Measurements from ENCODE around the gene ZDHHC1. TPM values are rescaled to one million over a fixed set of nuclear protein-coding genes. Genes with fewer than 3 reads are reported as not detected.
"Not testable (repeated sequence)": the region's sequence is repeated elsewhere in the genome, so short reads cannot be mapped to it uniquely, and the experiment has no call there.

ZDHHC1 gene
- total RNA-seq, 1 experiment from 2014 or later = 24.3 TPM

- no peak for DNase-seq (ENCODE audit: low spot score)
Measured at GRCh38 chr16:67394155-67395104, 21.8 kb downstream of the ZDHHC1 start.

- DNase-seq (ENCODE audit: low spot score) = no peak
Measured at GRCh38 chr16:67393788-67394154, 22.5 kb downstream of the ZDHHC1 start.

DNA sequence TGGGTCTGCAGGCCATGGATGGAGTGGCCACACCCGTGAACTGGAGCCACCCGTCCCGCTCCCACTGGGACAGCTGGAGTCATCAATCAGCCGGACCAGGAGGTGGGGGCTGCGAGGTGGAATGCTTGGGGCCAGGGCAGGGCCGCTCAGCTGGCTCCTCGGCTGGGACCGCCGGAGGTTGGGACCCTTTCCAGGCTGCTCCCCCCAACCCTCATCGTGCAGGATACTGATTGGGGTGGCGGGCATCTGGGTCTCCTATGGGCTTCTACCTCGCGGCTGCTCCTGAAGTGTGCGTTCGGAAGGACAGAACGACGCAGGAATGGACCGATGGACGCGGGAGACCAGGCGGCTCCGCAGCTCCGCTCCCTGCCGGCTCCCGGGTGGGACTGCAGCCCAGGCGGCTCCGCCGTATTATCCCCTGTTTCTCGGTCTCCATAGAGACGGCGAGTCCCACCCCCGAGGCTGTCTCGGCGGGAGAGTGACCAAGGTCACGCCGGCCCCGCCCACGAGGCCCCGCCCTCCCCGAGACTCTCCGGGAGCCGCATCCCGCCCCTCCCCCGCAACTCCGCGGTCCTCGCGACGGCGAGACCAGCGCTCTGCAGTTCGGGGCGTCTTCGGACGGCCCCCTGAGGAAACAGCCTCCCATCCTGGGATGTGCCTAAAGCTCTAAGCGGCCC lies 23.0 kb downstream of the ZDHHC1 start, which contains the start of gene TPPP3:
TPPP3 (minus strand) TSS at position 388 of the 677 bp plus-strand sequence. CDS start 2,387 bp downstream, outside the sequence.
- no peak for DNase-seq (ENCODE audit: low spot score)

GRCh38 chr16:67392301-67393059 lies 23.8 kb downstream of the ZDHHC1 start:
- no peak for DNase-seq (ENCODE audit: low spot score)

- no peak for DNase-seq (ENCODE audit: low spot score)
Measured at GRCh38 chr16:67391424-67392300, 24.6 kb downstream of the ZDHHC1 start.

DNA sequence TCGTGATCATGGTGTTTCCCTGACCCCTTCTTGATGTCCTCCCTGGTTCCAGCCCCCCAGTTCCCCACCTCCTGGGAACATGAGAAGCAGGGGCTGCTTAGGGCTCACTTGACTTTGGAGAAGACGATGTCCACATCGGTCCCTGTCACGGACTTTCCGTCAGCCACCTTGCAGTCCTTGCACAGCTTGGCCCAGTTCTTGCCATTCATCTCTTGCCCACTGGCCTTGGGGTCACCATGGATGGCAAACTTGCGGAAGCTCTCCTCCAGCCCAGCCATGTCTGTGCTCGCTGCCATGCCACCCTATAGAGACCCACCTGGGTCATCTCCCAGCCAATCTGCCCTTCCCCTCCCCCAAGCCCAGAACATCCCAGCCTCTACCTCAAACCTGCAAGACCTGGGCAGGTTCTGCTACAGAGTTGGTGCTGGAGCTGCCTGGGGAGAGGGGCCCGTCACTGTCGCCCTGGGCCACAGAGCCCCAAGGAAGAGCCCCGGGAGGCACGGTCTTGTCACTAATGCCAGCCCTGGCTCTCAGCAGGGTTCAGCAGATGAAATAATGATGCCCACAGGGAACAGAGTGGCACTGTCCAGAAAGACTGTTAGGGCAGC lies 25.4 kb downstream of the ZDHHC1 start:
- DNase-seq (ENCODE audit: low spot score) = no peak

GRCh38 chr16:67389911-67390815 lies 26.1 kb downstream of the ZDHHC1 start:
- no peak for DNase-seq (ENCODE audit: low spot score)

DNA sequence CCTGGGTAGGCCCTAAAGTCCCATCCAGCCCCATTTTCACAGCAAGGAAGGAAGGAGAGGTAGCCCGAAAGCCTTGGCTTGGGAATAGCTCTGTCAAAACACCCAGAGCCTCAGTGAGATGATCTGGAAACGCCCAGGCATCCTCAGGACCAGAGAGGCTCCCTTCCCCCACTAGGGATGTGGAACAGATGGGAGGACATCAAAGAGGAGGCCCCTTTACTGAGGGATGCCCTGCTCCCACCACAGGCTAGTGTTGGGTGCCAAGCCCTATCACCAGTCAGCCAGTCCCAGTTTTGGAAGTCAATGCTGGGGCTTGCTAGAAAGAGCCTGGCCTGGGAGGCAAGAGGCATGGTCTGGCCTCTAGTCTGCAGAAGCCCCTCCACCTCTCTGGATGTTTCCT lies 27.7 kb downstream of the ZDHHC1 start:
- no peak for DNase-seq (ENCODE audit: low spot score)

- no peak for DNase-seq (ENCODE audit: low spot score)
Measured at GRCh38 chr16:67388191-67388590, 28.1 kb downstream of the ZDHHC1 start.

- DNase-seq (ENCODE audit: low spot score) = no peak
Measured at GRCh38 chr16:67387479-67388079, 28.7 kb downstream of the ZDHHC1 start.

DNA sequence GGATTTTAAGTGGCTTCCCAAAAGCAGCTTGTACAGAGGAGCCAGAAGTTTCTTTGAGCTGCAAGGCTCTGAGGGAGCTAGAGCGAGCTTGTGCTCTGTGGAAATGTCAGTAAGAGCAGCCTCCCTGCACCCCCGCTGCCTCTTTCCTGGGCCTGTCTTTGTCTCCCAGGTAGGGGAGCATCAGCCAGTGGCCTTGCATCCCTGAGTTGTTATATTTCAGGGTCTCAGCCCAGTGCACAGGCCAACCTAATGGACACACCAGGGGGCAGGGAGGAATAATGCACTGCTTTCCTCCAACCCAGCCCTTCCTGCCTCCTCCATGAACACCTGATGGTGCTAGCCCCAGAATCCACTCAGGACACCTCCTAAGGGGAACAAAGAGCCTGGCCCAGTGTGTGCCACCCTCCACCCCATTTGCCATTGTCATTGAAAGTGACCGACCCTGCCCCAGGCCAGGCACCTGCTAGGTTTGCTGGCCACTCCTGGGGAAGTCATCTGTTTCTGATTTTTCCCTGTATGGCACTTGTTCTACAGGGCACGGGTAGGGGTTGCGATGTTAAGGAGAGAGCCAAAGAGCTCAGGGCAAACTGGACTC lies 29.3 kb downstream of the ZDHHC1 start:
- DNase-seq (ENCODE audit: low spot score) = no peak

DNA sequence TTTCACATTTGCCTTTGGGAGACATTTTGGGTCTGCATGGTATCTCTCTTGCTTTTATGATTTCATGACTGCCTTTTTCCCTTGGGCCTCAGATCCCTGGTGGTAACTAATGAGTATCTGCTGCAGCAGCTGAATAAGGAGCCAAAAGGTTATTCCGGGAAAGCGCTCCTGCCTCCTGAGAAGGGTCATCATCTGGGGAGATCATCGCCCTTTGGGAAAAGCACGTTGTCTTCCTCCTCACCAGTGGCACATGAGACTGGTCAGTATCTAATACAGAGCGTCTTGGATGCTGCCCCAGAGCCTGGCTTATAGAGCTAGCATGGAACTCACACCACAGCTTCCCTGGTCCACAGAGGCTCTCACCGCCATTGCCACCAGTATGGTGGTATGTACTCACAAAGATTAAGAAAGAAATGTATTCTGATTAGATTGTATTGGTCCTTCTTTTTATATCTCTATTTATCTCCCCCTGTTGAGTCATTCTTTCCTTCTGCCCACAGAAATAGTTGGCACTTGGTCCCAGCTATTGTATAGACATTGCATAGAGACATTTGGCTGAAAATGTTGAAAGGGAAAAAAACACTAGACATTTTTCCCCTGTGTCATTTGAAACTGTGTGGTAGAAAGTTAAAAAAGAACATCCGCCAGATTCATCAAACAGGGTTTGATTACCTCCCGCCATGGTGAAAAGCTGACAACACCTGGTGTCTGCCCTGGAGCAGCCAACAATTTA lies 31.3 kb downstream of the ZDHHC1 start:
- no peak for DNase-seq (ENCODE audit: low spot score)

DNA sequence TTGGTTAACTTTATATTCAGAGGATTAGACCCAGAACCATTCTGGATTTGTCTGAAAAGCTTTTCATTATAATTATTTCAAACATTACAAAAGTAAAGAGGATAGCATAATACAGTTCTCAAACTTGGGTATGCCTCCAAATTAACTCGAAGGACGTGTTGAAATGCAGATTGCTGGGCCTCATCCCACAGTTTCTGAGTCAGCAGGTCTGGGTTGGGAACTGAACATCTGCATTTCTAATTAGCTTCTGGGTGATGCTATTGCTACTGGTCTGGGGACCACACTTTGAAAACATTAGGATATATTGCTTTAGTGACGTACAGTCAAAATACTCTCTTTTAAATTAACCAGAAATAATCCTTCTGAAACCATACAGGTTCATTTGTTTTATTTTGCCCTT lies 33.0 kb downstream of the ZDHHC1 start:
- DNase-seq (ENCODE audit: low spot score) = no peak

GRCh38 chr16:67378642-67379041 lies 37.6 kb downstream of the ZDHHC1 start:
- DNase-seq (ENCODE audit: low spot score) = no peak

DNA sequence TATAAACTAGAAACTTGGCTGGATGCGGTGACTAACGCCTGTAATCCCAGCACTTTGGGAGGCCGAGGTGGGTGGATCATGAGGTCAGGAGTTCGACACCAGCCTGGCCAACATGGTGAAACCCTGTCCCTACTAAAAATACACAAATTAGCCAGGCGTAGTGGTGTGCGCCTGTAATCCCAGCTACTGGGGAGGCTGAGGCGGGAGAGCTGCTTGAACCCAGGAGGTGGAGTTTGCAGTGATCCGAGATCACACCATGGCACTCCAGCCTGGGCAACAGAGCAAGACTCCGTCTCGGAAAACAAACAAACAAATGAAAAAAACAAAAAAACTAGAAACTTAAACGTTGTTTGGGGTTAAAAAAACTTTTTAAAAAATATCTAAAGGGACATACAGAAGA lies 40.3 kb downstream of the ZDHHC1 start:
- not testable (repeated sequence) for DNase-seq (ENCODE audit: low spot score)

DNA sequence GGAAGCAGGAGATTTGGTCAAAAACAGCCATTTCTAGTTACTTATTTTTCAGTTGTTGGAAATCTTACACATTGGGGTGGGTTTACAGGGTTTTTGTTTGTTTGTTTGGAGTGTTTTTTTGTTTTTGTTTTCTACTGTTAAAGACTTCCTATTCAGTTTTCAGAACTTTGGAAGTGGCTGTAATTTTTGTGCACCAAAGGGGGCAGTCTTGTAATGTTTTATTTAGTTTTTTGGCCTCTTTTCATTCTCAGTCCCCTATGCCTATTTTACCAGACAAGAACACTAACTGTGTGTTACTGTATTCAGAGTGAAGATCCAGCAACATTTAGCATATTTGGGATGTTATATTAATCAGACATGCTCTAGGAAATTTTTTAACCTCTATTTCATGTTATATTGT lies 43.6 kb downstream of the ZDHHC1 start:
- peak; percentile 30 for DNase-seq (ENCODE audit: low spot score)

GRCh38 chr16:67370661-67371060 lies 45.6 kb downstream of the ZDHHC1 start:
- DNase-seq (ENCODE audit: low spot score) = no peak

- no peak for DNase-seq (ENCODE audit: low spot score)
Measured at GRCh38 chr16:67364600-67365235, 51.6 kb downstream of the ZDHHC1 start.
